ENCODE data around the gene OR2T2.
"Not testable (repeated sequence)": the region's sequence is repeated elsewhere in the genome, so short reads cannot be mapped to it uniquely, and the experiment has no call there.

DNA sequence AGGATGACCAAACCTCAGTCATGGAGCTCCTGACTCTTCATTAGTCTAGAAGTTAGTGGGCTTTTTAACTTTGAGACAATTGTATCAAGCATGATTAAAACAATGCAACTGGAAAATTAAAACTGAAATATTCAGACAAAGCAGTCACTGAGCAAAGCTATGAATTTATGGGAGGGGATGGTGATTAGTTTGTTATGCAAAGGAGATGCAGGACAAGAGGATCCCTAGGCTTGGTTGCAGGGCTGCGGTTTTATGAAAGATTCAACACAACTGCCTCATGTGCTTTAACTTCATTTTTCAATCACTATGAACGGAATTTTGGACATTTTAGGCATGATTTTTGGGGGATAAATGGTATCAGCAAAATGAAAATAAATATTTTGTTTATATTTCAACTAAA lies 26.7 kb downstream of the OR2T2 start:
- not testable (repeated sequence) for TF ChIP-seq POLR2A (IDR thresholded peaks at IDR 0.05; ENCODE audit: low read length); GATA1 (IDR thresholded peaks at IDR 0.05; ENCODE audit: low read depth, low read length)

All from erythroblast (primary cell).